Astrocyte of the spinal cord (primary cell): ENCODE data around the gene LTO1.
"Not testable (repeated sequence)": the region's sequence is repeated elsewhere in the genome, so short reads cannot be mapped to it uniquely, and the experiment has no call there.

ENCODE experiments used
- DNase-seq: peaks from one replicate; pipeline ENCODE4 v3.0.0; 2011; ENCODE audit warnings: low read depth, low spot score
- H3K4me3 ChIP-seq: 2 replicates; pipeline ENCODE4 v1.5.1; 2011; ENCODE audit warnings: low read depth, mild to moderate bottlenecking, low read length, moderate library complexity
- in situ Hi-C: cut with HindIII; loops from 2 replicates; pipeline ENCODE4 v1.10.0; 2017; ENCODE audit warnings: low sequenced_read_pairs
- TF ChIP-seq, protein P1 (sequence below): IDR thresholded peaks from 2 replicates; pipeline ENCODE4 v1.5.1; 2012; ENCODE audit warnings: low read depth, mild to moderate bottlenecking, low read length, inconsistent platforms

The LTO1 gene

DNA sequence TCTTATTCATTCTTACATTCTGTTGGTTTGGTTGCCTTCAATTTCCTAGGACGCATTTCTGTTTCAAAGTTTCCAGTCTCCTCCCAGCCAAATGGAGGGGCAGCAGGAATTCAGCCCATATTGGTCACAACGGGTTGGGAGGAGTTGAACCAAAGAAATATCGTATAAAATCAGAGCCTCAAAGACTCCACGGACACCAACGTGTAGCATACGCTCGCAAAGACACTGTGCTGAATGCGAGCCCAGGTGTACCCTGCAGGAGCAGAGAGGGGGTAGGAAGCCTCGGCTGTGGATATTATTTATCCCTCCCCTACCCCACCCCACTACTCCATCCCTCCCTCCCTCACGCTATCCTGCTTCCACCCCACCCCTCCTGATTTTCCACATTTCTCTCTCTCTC is 49.7 kb downstream of the LTO1 start:
- in situ Hi-C loops, result no loop called here
- TF ChIP-seq, protein P1, sequence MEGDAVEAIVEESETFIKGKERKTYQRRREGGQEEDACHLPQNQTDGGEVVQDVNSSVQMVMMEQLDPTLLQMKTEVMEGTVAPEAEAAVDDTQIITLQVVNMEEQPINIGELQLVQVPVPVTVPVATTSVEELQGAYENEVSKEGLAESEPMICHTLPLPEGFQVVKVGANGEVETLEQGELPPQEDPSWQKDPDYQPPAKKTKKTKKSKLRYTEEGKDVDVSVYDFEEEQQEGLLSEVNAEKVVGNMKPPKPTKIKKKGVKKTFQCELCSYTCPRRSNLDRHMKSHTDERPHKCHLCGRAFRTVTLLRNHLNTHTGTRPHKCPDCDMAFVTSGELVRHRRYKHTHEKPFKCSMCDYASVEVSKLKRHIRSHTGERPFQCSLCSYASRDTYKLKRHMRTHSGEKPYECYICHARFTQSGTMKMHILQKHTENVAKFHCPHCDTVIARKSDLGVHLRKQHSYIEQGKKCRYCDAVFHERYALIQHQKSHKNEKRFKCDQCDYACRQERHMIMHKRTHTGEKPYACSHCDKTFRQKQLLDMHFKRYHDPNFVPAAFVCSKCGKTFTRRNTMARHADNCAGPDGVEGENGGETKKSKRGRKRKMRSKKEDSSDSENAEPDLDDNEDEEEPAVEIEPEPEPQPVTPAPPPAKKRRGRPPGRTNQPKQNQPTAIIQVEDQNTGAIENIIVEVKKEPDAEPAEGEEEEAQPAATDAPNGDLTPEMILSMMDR, result no peak
- no peak for DNase-seq
- H3K4me3 ChIP-seq, result no peak overlapping the region

DNA sequence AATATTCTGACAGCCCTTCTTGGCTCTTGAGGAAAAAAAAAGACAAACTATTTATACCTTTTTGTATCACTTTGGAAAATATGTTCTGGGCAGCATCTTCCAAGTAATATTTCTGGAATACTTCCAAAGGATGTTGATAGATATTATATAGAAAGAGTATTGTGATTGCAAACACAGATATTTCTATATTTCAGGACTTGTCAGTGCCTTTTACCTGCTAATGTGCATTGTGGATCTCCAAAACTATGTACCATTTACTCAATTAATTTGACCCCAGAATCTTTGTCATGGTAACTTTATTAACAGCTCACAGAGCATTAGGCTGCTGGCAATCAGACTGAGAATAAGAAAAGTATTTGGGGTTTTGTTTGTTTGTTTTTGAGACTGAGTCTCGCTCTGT is 50.9 kb downstream of the LTO1 start:
- TF ChIP-seq, protein P1, result no peak
- in situ Hi-C loops, result no loop called here
- DNase-seq, result no peak
- H3K4me3 ChIP-seq, result no peak overlapping the region

DNA sequence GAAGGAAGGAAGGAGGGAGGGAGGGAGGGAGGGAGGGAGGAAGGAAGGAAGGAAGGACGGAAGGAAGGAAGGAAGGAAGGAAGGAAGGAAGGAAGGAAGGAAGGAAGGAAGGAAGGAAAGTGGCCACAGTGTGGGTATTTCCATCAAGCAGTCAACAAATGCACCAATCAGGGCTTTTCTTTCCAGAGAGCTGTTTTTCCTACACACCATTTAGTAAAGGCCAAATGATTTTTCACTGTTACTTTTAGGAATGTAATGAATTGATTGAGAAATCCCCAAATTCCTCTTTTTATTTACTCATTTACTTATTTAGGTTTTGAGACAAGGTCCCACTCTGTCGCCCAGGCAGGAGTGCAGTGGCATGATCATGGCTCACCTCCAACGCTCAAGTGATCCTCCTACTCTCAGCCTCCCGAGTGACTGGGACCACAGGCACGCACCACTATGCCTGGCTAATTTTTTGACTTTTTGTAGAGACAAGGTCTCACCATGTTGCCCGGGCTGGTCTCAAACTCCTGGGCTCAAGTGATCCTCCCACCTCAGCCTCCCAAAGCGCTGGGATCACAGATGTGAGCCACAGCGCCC is 53.0 kb downstream of the LTO1 start:
- in situ Hi-C loops, H3K4me3 ChIP-seq, DNase-seq: not testable (repeated sequence)

DNA sequence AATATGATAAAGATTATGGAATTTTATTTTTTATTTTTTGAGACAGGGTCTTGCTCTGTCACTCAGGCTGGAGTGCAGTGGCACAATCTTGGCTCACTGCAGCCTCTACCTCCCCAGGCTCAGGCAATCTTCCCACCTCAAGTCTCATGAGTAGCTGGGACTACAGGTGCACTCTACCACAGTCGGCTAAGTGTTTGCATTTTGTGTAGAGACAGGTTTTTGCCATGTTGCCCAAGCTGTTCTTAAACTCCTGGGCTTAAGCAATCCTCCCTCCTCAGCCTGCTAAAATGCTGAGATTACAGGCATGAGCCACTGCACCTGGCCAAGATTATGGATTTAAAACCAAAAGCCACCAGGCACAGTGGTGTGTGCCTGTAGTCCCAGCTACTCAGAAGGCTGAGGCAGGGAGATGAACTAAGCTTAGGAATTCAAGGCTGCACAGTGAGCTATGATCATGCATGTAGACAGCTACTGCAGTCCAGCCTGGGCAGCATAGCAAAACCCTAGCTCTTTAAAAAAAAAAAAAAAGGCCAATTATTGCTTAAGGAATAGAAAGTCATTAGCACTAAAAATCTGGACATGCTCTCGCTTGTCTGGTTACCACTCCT is 54.4 kb downstream of the LTO1 start:
- TF ChIP-seq, protein P1, result no peak
- in situ Hi-C loops, result no loop called here

DNA sequence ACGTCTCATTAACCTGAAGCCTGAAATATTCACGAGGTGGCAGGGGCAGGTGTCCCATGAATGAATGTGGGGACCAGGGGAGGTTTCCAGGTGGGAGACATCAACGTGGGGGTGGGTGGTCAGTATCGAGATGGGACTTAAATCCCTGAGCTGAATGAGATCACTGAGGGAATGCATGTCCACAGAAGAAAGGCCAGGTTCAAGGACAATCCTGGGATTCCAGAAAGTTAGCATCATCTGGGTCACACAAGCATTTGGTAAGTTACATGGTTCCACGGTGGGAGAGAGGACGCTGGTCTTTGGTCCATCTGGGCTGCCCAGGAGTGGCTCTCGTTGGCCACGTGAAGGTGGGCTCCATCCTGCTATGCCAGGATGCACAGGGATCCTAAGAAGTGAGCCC is 56.9 kb downstream of the LTO1 start:
- in situ Hi-C loops, result no loop called here
- no peak for DNase-seq
- H3K4me3 ChIP-seq, result no peak overlapping the region
- TF ChIP-seq, protein P1, result no peak

More for the DNA sequence above, 54.4 kb downstream of the LTO1 start:
- no peak for DNase-seq
- H3K4me3 ChIP-seq, result no peak overlapping the region

DNA sequence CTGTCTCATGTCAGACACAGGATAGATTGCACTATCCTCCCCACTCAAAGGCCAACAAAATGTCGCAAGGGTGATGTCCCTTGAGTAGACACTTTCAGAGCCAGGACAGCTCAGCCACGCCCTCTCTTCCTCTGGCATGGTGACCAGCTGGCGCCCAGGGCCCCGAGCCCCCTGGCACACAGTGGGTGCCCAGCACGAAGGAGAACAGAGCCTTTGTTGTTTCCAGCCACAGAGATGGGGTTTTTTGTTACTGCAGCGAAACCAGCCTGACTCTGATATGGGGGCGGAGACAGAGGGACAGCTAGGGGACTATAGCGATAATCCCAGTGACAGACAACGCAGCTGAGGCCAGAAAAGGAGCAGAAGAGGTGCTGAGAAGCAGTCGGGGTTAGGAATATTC is 57.5 kb downstream of the LTO1 start:
- in situ Hi-C loops, result no loop called here
- no peak for DNase-seq
- TF ChIP-seq, protein P1, result no peak
- no peak overlapping the region for H3K4me3 ChIP-seq

DNA sequence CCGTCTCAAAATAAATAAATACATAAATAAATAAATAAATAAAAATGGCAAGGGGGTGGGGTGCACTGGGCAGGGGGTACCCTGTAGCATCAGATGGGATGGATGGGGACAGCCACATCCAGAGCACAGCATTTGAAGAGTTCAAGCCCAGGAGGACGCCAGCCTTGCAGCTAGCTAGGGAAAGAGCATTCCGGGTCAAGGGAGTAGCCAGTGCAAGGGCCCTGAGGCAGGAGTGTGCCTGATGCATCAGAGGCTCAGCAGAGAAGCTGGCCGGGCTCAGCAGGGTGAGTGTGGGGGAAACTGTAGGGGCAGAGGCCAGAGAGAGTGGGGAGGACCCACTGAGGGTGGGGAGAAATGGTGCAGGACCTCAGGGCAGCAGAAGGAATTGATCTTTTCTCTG is 57.9 kb downstream of the LTO1 start:
- no peak for DNase-seq
- TF ChIP-seq, protein P1, result no peak
- H3K4me3 ChIP-seq, result no peak overlapping the region
- in situ Hi-C loops, result no loop called here
